GM18858 (cell line): Measurements from ENCODE around the gene CNOT2.

Experiments used
- ATAC-seq: cut with Tn5 transposase; IDR thresholded peaks from one replicate; pipeline ENCODE4 v1.9.1; 2021; ENCODE audit not compliant: unreplicated experiment

The CNOT2 gene

GRCh38 chr12:70242695-70243509 is at the start of gene CNOT2:
Gene CNOT2 (plus strand): TSS chr12:70243433. CDS start chr12:70278227, 34,794 bp downstream.
- peak; percentile 54 for ATAC-seq

GRCh38 chr12:70194076-70194475 is 49.2 kb upstream of the CNOT2 start:
- ATAC-seq, result no peak

- ATAC-seq, result no peak
Observed at GRCh38 chr12:70196811-70197281, 46.4 kb upstream of the CNOT2 start.

GRCh38 chr12:70197345-70197744 is 45.9 kb upstream of the CNOT2 start:
- no peak for ATAC-seq

GRCh38 chr12:70213707-70214106 is 29.5 kb upstream of the CNOT2 start:
- no peak for ATAC-seq

- no peak for ATAC-seq
Observed at GRCh38 chr12:70214972-70215617, 28.1 kb upstream of the CNOT2 start.

- ATAC-seq, result no peak
Observed at GRCh38 chr12:70217416-70217815, 25.8 kb upstream of the CNOT2 start.

GRCh38 chr12:70221626-70222025 is 21.6 kb upstream of the CNOT2 start:
- no peak for ATAC-seq

- ATAC-seq, result no peak
Observed at GRCh38 chr12:70227911-70228310, 15.3 kb upstream of the CNOT2 start.

- no peak for ATAC-seq
Observed at GRCh38 chr12:70230934-70231606, 12.2 kb upstream of the CNOT2 start.

- no peak for ATAC-seq
Observed at GRCh38 chr12:70236990-70237389, 6.2 kb upstream of the CNOT2 start.

GRCh38 chr12:70240673-70241072 is 2.6 kb upstream of the CNOT2 start:
- no peak for ATAC-seq

GRCh38 chr12:70241845-70242244 is 1.4 kb upstream of the CNOT2 start:
- no peak for ATAC-seq

- ATAC-seq, result peak; percentile 38
Observed at GRCh38 chr12:70243510-70244371, 508 bp downstream of the CNOT2 start.

GRCh38 chr12:70244409-70244808 is 1.2 kb downstream of the CNOT2 start:
- no peak for ATAC-seq

GRCh38 chr12:70245458-70245857 is 2.2 kb downstream of the CNOT2 start:
- no peak for ATAC-seq

- ATAC-seq, result no peak
Observed at GRCh38 chr12:70246580-70246979, 3.3 kb downstream of the CNOT2 start.

- ATAC-seq, result no peak
Observed at GRCh38 chr12:70247653-70248199, 4.5 kb downstream of the CNOT2 start.

GRCh38 chr12:70248876-70249275 is 5.6 kb downstream of the CNOT2 start:
- ATAC-seq, result no peak

- no peak for ATAC-seq
Observed at GRCh38 chr12:70249903-70250302, 6.7 kb downstream of the CNOT2 start.

GRCh38 chr12:70251226-70251625 is 8.0 kb downstream of the CNOT2 start:
- no peak for ATAC-seq
